OCI-LY3 (cell line): ENCODE results near the gene HACL1.

Experiments
- CTCF ChIP-seq: fragments of 200-600, 300-600 bp; sonication (generic); IDR thresholded peaks from 2 replicates; pipeline ENCODE4 v1.5.1; 2014; ENCODE audit warnings: antibody characterized with exemption, low read length, low read depth
- EZH2phosphoT487 ChIP-seq: fragments of 200-600 bp; shearing (Covaris generic); IDR thresholded peaks from 2 replicates; pipeline ENCODE4 v1.6.1; 2018; ENCODE audit warnings: antibody characterized with exemption, mixed run types, low read depth

GRCh38 chr3:15576475-15576874 is 24.9 kb downstream of the HACL1 start:
- TF ChIP-seq CTCF = no peak
- no peak for TF ChIP-seq EZH2phosphoT487
